ENCODE results near the gene PRSS50.
"Not testable (repeated sequence)": the region's sequence is repeated elsewhere in the genome, so short reads cannot be mapped to it uniquely, and the experiment has no call there.

The PRSS50 gene

DNA sequence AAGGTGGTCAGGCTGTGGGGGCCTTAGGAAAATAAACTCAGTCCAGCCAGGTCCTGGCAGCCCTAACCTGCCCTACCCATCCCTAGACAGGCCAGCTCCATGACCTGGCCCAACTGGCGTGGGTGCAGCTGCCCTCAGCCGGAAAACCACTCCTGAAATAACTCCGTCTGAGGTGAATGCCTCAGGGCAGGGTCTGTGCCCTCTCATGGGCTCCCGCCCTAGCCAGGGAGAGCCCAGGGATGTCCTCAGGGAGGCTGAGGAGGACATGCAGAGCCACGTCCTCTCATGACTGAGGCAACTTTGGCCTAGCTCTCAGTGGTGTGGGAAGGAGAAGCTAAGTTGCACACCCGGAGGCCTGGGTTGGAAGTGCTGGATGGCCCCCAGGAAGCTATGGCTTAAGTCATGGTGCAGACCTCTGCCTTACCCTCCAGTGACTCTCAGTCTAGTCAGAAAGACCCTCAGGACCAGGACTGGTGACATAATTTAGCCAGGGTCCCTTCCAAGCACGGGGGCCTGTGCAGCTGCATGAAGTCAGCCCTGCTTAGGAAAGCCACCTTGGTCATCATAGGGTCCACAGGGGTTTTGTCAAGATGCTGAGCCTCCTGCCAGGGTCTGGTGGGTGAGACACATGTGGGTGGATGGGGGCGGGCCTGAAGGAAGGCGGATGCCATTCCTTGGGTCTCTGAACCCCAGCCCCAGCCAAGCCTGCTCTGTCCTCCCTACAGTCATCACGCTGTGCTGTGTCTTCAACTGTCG is 9.1 kb downstream of the PRSS50 start:
- no peak for DNase-seq

DNA sequence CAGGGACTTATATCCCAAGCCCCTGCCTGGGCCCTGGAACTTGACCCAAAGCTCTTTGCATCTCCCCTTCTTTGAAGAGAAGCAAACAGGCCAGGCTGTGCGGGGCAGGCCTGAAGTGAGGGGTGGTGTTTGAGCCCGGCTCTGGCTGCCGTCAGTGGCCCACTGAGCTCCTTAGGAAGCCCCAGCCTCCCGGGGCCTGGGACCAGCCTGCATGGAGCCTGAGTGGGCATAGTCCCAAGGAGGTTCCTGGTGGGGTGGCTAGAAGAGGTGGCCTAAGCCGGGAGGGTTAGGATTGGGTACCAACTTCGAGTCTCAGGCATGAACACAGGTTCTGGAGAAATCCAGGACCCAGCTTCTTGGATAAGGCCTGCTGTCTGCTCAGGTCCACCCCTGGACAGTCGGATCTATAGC is 10.1 kb downstream of the PRSS50 start:
- DNase-seq: no peak

DNA sequence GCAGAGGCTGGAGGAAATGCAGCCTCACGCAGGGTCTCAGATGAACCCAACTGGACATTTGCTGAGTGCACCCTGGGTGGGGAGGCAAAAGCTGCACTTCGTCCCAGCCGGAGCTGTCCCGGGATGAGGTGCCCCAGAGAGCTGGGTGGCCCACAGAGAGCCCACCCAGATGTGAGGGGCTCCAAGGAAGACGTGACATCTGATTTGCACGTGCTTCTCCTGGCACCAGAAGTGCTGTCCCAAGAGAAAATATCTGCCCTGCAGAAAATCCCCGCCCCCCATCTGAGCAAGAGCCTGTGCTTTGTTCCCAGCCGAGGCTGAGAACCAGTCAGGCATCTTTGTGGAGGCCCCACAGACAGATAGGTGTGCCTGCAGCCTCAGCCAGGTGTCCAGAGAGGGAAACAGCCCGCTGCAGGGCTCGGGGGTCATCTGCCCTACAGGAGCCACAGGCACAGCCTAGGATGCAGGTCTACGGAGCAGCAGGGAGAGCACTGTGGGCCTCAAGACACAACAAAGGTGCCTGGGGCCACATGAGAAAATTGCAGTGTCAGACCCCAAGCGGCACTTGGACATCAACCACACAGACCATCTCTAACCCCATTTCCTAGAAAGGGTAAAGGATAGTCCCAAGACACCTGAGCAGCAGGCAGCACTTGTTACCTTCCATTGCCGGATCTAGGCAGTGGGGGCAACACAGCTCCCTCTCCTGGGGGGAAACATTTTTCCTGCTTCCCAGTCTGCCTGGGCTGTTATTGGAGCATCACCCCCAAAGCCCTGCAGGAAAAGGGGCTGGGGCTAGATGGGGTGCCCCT is 10.7 kb downstream of the PRSS50 start:
- peak; percentile 33 for DNase-seq

- peak; percentile 38 for DNase-seq
These were observed 11.7 kb downstream of the PRSS50 start for GRCh38 chr3:46705751-46706552.

DNA sequence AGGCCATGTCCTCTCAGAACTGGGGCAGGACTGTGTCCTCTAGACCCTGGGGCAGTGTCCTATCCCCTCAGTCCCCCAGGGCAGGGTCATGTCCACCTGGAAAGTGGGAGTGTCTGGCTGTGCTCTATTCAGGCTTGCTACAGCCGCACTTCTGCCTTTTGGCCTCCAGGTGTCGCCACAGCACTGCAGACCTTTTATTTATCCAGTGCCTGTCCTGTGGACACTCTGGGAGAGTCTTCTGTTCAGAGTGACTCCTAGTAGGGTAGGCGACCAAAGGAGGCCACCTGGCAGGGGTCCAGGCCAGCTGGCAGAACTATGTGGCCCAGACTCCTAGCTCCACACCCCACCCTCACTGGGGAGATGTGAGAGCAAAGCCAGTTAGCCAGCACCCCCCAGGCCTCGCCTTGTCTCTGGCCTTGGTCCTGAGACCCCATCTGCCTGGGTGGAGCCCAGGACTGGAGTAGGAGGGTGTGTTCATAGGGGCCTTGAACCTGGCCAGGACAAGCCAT is 12.6 kb downstream of the PRSS50 start:
- DNase-seq: peak; percentile 91

- DNase-seq: not testable (repeated sequence)
These were observed 13.3 kb downstream of the PRSS50 start for GRCh38 chr3:46704346-46704745.

DNA sequence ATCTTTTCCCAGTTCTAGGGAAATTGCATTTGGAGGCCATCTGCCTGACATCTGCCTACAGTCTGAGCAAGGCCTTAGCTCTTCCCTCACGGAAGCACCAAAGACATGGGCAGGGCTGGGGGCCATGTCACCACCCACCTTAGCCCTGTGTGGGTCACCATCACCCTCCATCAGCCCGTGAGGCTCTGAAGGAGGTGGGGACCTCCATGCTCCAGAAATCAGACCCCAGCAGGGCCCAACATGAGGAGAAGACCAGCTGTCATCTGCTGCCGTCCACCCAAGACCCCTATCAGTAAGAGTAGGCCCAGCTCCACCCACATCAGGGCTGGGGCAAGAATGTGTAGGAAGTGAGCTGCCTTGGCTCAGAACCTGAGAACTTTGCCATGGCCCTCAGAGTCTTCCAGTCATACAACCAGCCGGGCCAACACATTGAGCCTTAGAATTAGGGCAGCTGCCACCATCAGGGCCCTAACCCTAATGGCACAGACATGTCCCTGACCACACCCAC is 14.6 kb downstream of the PRSS50 start:
- DNase-seq: no peak

DNA sequence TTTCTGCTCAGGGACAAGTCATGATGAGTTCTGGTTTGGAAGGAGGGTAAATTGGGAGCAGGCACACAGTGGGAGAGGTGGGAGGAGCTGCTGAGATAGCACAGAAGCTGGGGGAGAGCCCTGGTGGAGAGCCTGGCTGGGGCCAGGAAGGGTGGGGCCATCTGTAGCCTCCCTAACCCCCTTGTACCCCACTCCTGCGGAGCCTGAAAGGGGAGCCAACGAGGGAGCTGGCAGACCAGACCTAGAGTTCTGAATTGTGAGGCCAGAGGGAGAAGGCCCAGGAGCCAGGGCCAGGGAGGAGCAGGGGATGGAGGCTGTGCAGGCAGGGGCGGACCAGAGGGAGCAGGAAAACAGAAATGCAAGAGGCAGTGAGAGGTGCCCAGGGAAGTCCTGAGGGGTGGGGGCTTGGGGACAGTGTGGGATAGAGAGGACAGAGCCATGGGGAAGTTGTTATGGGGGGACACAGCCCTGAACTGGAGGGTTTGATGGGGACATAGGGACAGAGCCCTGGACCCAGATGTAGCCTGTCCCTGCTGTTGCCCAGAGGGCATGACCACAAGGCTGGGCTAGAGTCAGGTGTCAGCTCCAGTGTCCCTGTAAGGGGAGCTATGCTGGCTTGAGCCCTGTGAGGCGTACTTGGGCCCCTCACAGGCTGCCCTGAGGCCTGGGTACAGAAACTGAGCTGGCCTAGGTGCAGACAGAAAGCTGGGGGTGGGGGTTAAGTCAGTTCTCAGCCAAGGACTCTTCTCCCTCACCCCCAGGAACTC is 15.2 kb downstream of the PRSS50 start:
- no peak for DNase-seq

- no peak for DNase-seq
These were observed 16.3 kb downstream of the PRSS50 start, which contains the start of gene TMIE for GRCh38 chr3:46701181-46701939. Gene TMIE, plus strand, starts transcription at chr3:46701392. Its CDS starts 96 bp downstream, at chr3:46701488.

DNA sequence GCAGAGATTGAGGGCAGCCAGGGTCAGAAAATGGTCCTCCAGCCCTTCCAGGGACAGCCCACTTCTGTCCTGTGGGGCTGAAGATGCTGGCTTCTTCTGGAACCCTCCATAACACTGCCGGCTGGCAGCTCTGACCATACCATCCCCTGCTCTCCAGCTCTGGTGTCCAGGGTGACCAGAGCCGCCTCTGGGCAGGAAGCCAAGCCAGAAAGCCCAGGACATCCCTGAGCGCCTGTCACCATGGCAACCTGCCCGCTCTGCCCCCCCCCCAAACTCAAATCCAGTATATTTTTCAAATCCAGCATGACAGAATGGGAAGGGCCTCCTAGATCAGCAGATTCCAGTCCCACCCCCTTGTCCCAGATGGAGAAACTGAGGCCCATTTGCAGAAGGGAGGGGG is 16.9 kb downstream of the PRSS50 start:
- peak; percentile 84 for DNase-seq

DNA sequence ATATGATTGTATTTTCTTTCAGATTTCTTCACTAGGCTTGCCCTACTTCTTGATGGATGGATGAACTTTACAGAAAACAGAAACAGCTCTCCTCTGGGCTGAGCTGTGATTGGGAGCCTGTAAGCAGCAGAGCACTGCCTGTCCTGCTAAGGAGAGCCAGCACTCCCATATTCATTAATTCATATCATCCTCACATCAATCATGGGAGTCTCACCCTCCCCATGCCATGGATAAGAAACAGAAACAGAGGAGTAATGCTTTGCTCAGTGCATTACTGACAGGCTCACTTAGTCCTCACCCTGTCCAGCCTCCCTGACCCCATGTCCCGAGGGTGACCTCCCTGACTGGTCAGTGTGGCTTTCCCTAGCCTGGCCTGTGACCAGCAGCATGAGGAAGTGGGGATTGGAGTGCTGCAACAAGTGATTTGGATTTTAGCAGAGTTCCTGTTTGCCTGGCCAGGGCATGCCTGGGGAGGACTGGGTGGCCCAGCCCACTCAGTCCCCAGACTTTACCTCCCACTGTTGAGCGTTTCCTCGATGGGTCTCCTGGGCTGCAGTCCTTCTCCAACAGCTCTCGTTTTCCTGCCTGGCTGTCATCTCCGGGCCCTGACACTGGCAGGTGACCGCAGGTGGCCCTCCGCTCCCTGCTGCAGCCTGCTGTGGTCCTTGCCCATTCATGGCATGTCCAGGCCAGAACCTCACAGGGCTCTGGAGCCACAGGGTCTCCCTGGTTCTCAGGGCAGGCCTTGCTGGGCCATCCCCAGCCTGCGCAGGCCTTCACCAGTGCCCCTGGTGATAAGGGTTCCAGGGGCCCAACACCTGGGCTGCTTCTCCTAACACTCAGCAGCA is 17.8 kb downstream of the PRSS50 start:
- peak; percentile 28 for DNase-seq

DNA sequence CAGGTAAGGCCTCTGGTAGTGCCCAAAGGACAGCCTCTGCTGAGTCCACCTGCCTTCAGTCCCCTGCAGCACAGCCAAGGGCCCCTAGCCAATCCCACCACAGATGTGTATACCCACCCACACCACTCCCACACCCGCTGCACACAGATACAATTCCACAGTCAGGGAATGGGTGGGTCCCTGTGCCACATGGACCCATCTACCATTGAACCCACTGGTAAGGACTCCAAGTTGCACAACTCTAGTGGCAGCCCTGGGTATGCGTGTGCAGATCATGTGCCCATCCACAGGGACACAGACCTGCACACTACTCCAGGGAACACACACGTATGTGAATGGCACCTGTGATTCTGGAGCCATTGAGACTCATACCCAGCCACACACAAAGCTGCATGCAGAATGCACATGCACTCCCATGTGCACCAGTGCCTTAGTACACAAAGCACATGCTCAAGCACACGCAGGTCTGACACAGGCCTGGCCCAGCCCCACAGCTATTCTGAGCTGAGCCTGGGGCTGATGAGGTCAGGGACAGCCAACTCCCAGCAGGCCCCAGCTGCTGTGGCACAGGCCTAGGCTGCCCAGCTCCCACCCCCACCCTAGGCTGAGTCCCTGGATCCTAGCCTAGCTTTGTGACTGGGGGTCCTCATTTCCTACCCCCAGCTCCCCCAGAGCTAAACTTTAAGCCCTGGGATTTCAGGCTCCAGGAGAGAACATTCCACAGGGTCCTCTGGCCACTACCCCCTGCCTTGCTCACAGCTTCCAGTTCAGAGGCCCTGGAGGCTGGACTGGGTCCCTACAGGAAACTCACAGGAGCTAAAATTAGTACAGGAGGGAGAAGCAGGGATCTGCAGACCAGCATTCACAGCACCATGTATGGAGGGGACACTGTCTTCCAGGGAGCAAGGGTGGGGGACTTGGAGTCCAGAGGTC is 21.4 kb downstream of the PRSS50 start:
- DNase-seq: peak; percentile 41

- DNase-seq: peak; percentile 61
These were observed 22.3 kb downstream of the PRSS50 start for GRCh38 chr3:46695177-46695961.

- no peak for DNase-seq
These were observed 23.1 kb downstream of the PRSS50 start for GRCh38 chr3:46694520-46694919.

DNA sequence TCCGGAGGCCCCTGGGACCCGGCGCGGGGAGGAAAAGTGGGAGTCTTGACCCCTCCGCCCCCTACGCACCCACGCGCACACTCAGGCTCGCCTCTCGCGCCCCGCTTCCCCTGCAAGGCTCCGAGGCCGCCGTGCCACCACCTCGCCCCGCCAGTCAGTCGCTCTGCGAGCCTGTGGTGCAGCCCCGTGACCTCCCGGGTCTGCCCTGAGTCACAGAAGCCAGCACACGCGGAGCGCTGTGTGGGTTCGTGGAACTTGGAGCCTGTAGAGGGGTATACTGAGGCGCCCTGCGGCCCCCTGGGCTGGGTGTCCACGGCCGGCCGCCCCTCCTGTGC is 23.8 kb downstream of the PRSS50 start:
- DNase-seq: peak; percentile 42

- DNase-seq: peak; percentile 71
These were observed 24.4 kb downstream of the PRSS50 start, which contains the start of gene ALS2CL for GRCh38 chr3:46693038-46693891. Gene ALS2CL, minus strand, starts transcription at chr3:46693679. Its CDS starts 4,239 bp downstream, at chr3:46689440.

DNA sequence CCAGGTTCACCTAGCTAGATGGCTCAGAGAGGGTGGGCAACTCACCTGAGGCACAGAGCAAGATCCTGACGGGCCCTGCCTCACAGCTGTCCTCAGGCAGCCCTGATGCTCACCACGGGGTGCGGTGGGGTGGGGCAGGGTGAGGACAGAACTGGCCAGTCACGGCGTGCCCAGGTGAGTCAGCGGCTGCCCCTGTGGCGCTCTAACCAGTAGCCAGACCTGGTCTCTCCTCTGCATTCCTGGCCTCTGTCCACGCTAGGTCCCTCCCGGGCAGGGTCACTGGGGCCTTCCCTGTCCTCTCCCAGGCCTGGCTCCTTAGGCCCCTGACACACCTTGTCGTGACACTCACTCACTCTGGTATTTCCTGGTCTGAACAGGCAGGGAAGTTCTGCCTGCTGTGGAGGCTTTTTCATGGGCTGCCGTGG is 25.1 kb downstream of the PRSS50 start:
- no peak for DNase-seq

Data from eye (tissue), 1 donor.